ENCODE measurements around the gene NCF1. TPM values are rescaled to one million over a fixed set of nuclear protein-coding genes. Genes with fewer than 3 reads are reported as not detected.
"Not testable (repeated sequence)": the region's sequence is repeated elsewhere in the genome, so short reads cannot be mapped to it uniquely, and the experiment has no call there.

The NCF1 gene
- 218 and 368 TPM in 2 replicates for total RNA-seq (2014; rRNA removed; shearing (Covaris generic); ENCODE audit: low replicate concordance)

DNA sequence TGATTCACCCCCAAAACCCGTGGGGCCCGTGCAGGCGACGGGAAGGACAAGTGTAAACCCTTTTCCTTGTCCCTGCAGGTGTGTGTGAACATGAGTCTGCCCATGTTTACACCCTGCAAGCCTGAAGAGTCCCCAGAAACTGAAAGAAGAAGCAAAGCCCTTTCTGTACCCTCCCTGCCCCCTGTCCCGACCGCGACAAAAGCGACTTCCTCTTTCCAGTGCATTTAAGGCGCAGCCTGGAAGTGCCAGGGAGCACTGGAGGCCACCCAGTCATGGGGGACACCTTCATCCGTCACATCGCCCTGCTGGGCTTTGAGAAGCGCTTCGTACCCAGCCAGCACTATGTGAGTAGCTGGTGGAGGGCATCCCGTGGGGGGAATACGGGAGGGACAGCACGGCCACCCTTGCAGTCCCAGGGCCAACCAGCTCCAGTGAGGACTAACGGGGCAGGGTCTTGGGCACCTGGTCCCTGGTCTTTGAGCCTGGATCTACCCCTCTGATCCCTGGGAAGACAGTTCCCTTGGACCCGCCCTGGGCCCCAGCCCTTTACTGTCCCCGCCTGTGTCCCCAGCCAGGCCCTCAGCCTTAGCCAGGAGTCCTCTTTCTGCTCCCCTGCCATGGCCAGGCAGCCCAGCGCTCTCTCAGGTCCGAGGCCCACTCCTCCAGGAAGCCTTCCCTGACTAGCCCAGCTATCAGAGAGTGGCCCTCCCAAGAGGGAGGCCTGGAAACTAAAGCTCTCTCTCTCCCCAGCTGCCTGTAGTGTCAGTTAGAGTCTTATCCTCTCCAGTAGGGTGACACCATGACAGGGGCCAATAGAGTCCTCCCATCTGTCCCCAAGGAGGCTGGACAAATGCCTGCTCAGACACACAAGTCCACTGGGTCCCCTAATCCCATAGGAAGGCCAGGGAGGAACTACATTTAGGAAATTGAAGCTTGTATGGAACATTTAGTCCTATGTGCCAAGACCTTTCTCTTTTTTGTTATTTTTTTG is at the start of gene NCF1:
NCF1 (plus strand) TSS at position 252 of the 991 bp plus-strand sequence; CDS start at position 273, 21 bp downstream.
- not testable (repeated sequence) for H3K4me1 ChIP-seq (ENCODE audit: low read length); H3K27ac ChIP-seq (ENCODE audit: low read length); H3K9ac ChIP-seq (ENCODE audit: low read length); H3K27me3 ChIP-seq (ENCODE audit: low read length); H4K20me1 ChIP-seq (ENCODE audit: insufficient read depth, low read depth, low read length); H3K4me2 ChIP-seq (ENCODE audit: low read depth, low read length, poor library complexity, severe bottlenecking); H3K36me3 ChIP-seq (ENCODE audit: insufficient read depth, low read length); H2AFZ ChIP-seq (ENCODE audit: low read length); H3K9me2 ChIP-seq (replicated peaks; ENCODE audit: insufficient read depth, low read length); DNase-seq; H3K79me2 ChIP-seq (ENCODE audit: low read length); H3K4me3 ChIP-seq (ENCODE audit: low read length); H3K9me3 ChIP-seq (ENCODE audit: low read length)

GRCh38 chr7:74725840-74726239 is 48.0 kb upstream of the NCF1 start:
- Histone ChIP-seq H3K27ac (ENCODE audit: low read length) (no peak overlapping the region), H3K4me2 (ENCODE audit: low read depth, low read length, poor library complexity, severe bottlenecking) (no peak overlapping the region), H3K4me1 (ENCODE audit: low read length) (peaks cover 23% of the 10 kb centered on the region), H3K27me3 (ENCODE audit: low read length) (no peaks in the 10 kb centered on the region), H3K9me2 (replicated peaks; ENCODE audit: insufficient read depth, low read length) (no peaks in the 10 kb centered on the region), H3K9ac (ENCODE audit: low read length) (no peak overlapping the region), H3K9me3 (ENCODE audit: low read length) (no peaks in the 10 kb centered on the region), H3K79me2 (ENCODE audit: low read length) (peaks cover 30% of the 10 kb centered on the region), H3K36me3 (ENCODE audit: insufficient read depth, low read length) (peaks cover 33% of the 10 kb centered on the region; the same call in 1 of the 2 replicates), H4K20me1 (ENCODE audit: insufficient read depth, low read depth, low read length) (no peaks in the 10 kb centered on the region), H3K4me3 (ENCODE audit: low read length) (no peak overlapping the region), H2AFZ (ENCODE audit: low read length) (no peak overlapping the region)
- DNase-seq: no peak

- DNase-seq: no peak
- Histone ChIP-seq H4K20me1 (ENCODE audit: insufficient read depth, low read depth, low read length) (no peaks in the 10 kb centered on the region), H3K36me3 (ENCODE audit: insufficient read depth, low read length) (peaks cover 33% of the 10 kb centered on the region; the same call in 1 of the 2 replicates), H3K9me2 (replicated peaks; ENCODE audit: insufficient read depth, low read length) (no peaks in the 10 kb centered on the region), H2AFZ (ENCODE audit: low read length) (no peak overlapping the region), H3K27me3 (ENCODE audit: low read length) (no peaks in the 10 kb centered on the region), H3K4me1 (ENCODE audit: low read length) (peaks cover 19% of the 10 kb centered on the region), H3K79me2 (ENCODE audit: low read length) (peaks cover 30% of the 10 kb centered on the region), H3K27ac (ENCODE audit: low read length) (no peak overlapping the region), H3K4me2 (ENCODE audit: low read depth, low read length, poor library complexity, severe bottlenecking) (no peak overlapping the region), H3K4me3 (ENCODE audit: low read length) (no peak overlapping the region), H3K9me3 (ENCODE audit: low read length) (no peaks in the 10 kb centered on the region), H3K9ac (ENCODE audit: low read length) (no peak overlapping the region)
These were observed 47.3 kb upstream of the NCF1 start for GRCh38 chr7:74726309-74727101.

- H4K20me1 ChIP-seq (ENCODE audit: insufficient read depth, low read depth, low read length); H2AFZ ChIP-seq (ENCODE audit: low read length); H3K4me2 ChIP-seq (ENCODE audit: low read depth, low read length, poor library complexity, severe bottlenecking); H3K4me1 ChIP-seq (ENCODE audit: low read length); H3K9ac ChIP-seq (ENCODE audit: low read length); H3K9me2 ChIP-seq (replicated peaks; ENCODE audit: insufficient read depth, low read length); H3K9me3 ChIP-seq (ENCODE audit: low read length); H3K27ac ChIP-seq (ENCODE audit: low read length); H3K4me3 ChIP-seq (ENCODE audit: low read length); H3K27me3 ChIP-seq (ENCODE audit: low read length); DNase-seq: not testable (repeated sequence)
- Histone ChIP-seq H3K36me3 (ENCODE audit: insufficient read depth, low read length) (peaks cover 19% of the 10 kb centered on the region; the same call in 1 of the 2 replicates), H3K79me2 (ENCODE audit: low read length) (peaks cover 17% of the 10 kb centered on the region)
These were observed 45.1 kb upstream of the NCF1 start for GRCh38 chr7:74728686-74729085.

GRCh38 chr7:74730186-74730585 is 43.6 kb upstream of the NCF1 start:
- H3K27ac ChIP-seq (ENCODE audit: low read length): not testable (repeated sequence)
- peaks cover 11% of the 10 kb centered on the region; the same call in 1 of the 2 replicates for H3K36me3 ChIP-seq (ENCODE audit: insufficient read depth, low read length)

DNA sequence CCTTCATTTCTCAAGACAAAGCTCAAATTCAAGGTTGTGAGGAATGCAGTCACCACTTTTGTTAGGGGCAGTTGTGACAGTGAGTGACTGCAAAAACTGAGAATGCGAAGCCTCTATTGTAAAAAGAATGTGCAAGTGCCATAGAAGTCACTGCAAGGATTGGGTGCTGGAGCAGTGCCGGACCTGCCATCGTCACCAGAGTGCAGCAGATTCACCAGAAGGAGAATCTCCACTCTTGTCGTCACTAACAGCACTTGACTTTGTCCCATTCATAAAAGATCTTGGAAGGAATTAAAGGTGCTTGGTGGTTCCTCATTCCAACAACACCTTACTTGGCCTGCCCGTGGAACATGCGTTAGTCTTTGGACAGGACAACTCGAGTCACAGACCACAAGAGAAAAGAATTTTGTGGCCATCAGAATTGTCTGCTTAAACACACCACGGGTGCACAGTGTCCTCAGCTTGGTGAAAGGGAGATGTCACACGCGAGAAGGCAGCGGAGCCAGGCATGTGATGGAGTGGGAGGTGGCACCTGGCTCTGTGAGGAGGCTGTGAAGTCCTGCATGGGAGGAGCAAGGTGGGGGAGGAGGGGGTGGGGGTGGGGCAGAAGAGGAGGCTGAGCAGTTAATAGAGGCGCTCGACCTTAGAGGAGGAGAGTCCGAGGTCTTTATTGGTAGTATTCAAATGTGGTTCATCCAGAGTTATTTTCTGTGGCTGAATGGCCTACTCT is 33.7 kb upstream of the NCF1 start:
- not testable (repeated sequence) for H3K27me3 ChIP-seq (ENCODE audit: low read length); H3K36me3 ChIP-seq (ENCODE audit: insufficient read depth, low read length); H3K9me3 ChIP-seq (ENCODE audit: low read length); H3K9me2 ChIP-seq (replicated peaks; ENCODE audit: insufficient read depth, low read length); H3K9ac ChIP-seq (ENCODE audit: low read length); H3K4me3 ChIP-seq (ENCODE audit: low read length); H3K79me2 ChIP-seq (ENCODE audit: low read length); H3K27ac ChIP-seq (ENCODE audit: low read length); H3K4me1 ChIP-seq (ENCODE audit: low read length); H3K4me2 ChIP-seq (ENCODE audit: low read depth, low read length, poor library complexity, severe bottlenecking); DNase-seq; H2AFZ ChIP-seq (ENCODE audit: low read length); H4K20me1 ChIP-seq (ENCODE audit: insufficient read depth, low read depth, low read length)

More at GRCh38 chr7:74730186-74730585, 43.6 kb upstream of the NCF1 start:
- H3K4me1 ChIP-seq (ENCODE audit: low read length); H3K9me2 ChIP-seq (replicated peaks; ENCODE audit: insufficient read depth, low read length); H3K79me2 ChIP-seq (ENCODE audit: low read length); H3K4me3 ChIP-seq (ENCODE audit: low read length); H2AFZ ChIP-seq (ENCODE audit: low read length); H4K20me1 ChIP-seq (ENCODE audit: insufficient read depth, low read depth, low read length); H3K9ac ChIP-seq (ENCODE audit: low read length); H3K4me2 ChIP-seq (ENCODE audit: low read depth, low read length, poor library complexity, severe bottlenecking); DNase-seq; H3K9me3 ChIP-seq (ENCODE audit: low read length); H3K27me3 ChIP-seq (ENCODE audit: low read length): not testable (repeated sequence)

DNA sequence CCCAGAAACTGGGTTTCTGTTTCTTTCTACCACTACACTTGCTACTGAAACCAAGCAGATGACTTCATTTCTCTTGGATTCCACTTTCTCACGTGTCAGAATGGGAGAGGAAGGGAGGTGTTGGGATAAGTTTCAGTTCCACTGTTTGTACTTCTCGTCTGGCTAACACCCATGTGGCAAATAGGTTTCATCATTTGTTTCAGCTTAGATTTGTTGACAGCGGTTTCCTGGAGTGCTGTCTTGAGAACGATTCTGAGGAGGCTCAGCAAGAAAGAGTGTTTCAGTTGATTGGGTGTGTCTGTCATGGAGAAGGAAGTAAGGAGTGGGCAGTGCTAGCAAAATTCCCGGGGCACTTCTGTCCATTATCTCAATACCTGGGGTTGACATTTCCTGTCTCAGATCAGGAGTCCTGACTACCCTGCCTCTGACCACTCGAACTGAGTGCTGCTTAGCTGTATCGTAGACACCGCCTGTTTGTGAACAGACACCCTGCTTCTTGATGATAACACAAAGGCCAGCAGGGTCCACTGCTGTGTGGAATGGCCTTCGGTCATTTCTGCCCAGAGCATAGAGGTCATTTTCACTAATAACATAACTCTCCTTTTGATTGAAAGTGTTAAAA is 29.8 kb upstream of the NCF1 start:
- DNase-seq; H3K27me3 ChIP-seq (ENCODE audit: low read length); H3K4me1 ChIP-seq (ENCODE audit: low read length); H3K79me2 ChIP-seq (ENCODE audit: low read length); H3K4me2 ChIP-seq (ENCODE audit: low read depth, low read length, poor library complexity, severe bottlenecking); H3K27ac ChIP-seq (ENCODE audit: low read length); H3K4me3 ChIP-seq (ENCODE audit: low read length); H4K20me1 ChIP-seq (ENCODE audit: insufficient read depth, low read depth, low read length); H3K36me3 ChIP-seq (ENCODE audit: insufficient read depth, low read length); H3K9me3 ChIP-seq (ENCODE audit: low read length); H3K9me2 ChIP-seq (replicated peaks; ENCODE audit: insufficient read depth, low read length); H2AFZ ChIP-seq (ENCODE audit: low read length); H3K9ac ChIP-seq (ENCODE audit: low read length): not testable (repeated sequence)

Measured in Karpas-422 (cell line).